Natural killer cell (primary cell): Measurements from ENCODE around the gene ZFP2. TPM values are rescaled to one million over a fixed set of nuclear protein-coding genes. Genes with fewer than 3 reads are reported as not detected.

Experiments
- ATAC-seq, 3 donors: fragments of 150-1000 bp in 2 of 3; fragments of 200-7000 bp in 1 of 3; cut with Tn5 transposase; 1 replicate in 1 of 3; 2 replicates in 2 of 3; pipeline ENCODE4 v1.10.0; 2021; ENCODE audit warnings: mild to moderate bottlenecking in 2 of 3, moderate library complexity in 2 of 3
- DNase-seq, 2 donors: peaks; one replicate each; pipeline versions ENCODE4 v3.0.0 to v3.0.0-alpha.2; 2013 to 2021; ENCODE audit warnings: mixed read lengths in 1 of 2
- H3K27ac ChIP-seq: one replicate; pipeline ENCODE4 v1.5.1; 2013; ENCODE audit warnings: mild to moderate bottlenecking, low read length
- H3K27me3 ChIP-seq: one replicate; pipeline ENCODE4 v1.6.1; 2013; ENCODE audit warnings: low read length; ENCODE audit not compliant: control insufficient read depth, insufficient read depth
- H3K36me3 ChIP-seq: one replicate; pipeline ENCODE4 v1.6.1; 2013; ENCODE audit warnings: low read length; ENCODE audit not compliant: control insufficient read depth, insufficient read depth
- H3K4me1 ChIP-seq: one replicate; pipeline ENCODE4 v1.6.1; 2013; ENCODE audit warnings: low read length; ENCODE audit not compliant: control insufficient read depth, insufficient read depth
- H3K4me3 ChIP-seq: one replicate; pipeline ENCODE4 v1.5.1; 2013; ENCODE audit warnings: low read length
- H3K9me3 ChIP-seq: one replicate; pipeline ENCODE4 v1.6.1; 2013; ENCODE audit warnings: low read length; ENCODE audit not compliant: control insufficient read depth, insufficient read depth
- H3K27ac Mint-ChIP-seq, 2 donors: one replicate each; pipeline ENCODE4 v1.8.0; 2022; ENCODE audit warnings: mild to moderate bottlenecking in 2 of 2, mixed read lengths in 2 of 2, moderate library complexity in 1 of 2
- H3K27me3 Mint-ChIP-seq, 2 donors: one replicate each; pipeline ENCODE4 v1.8.0; 2022; ENCODE audit warnings: low read depth in 2 of 2, mixed read lengths in 2 of 2
- H3K36me3 Mint-ChIP-seq: one replicate; pipeline ENCODE4 v1.8.0; 2022; ENCODE audit warnings: mixed read lengths
- H3K4me1 Mint-ChIP-seq, 2 donors: one replicate each; pipeline ENCODE4 v1.8.0; 2022; ENCODE audit warnings: mixed read lengths in 2 of 2
- H3K4me3 Mint-ChIP-seq: one replicate; pipeline ENCODE4 v1.8.0; 2022; ENCODE audit warnings: mild to moderate bottlenecking, moderate library complexity, mixed read lengths
- H3K9me3 Mint-ChIP-seq, 2 donors: one replicate each; pipeline ENCODE4 v1.8.0; 2022; ENCODE audit warnings: mixed read lengths in 2 of 2
- WGBS: methylation state at CpG from one replicate; pipeline ENCODE4 v1.1.7; 2013; ENCODE audit warnings: missing lambda C conversion rate; ENCODE audit not compliant: insufficient coverage; 5-methylcytosine and 5-hydroxymethylcytosine counted together
- intact Hi-C: fragments of 100-400 bp; cut with micrococcal nuclease; formaldehyde crosslinking; loops from one replicate; pipeline ENCODE4 v1.14.2; 2022
- total RNA-seq, 4 donors: library from RNA; stranded (reverse); fragments of 120-200 nt in 1 of 4; gene quantifications; one replicate each; pipeline versions ENCODE4 v1.2.3 to v1.2.4, GENCODE V29; 2013 to 2022
- TF ChIP-seq, protein P1 (sequence below): fragments of 200-600 bp; IDR thresholded peaks from one replicate; pipeline ENCODE4 v1.8.0; 2022; ENCODE audit warnings: antibody characterized with exemption

Gene ZFP2
- total RNA-seq, 3 donors from 2014 or later (not counting 1 experiment from before 2014, with no cell fraction given): 0.33 to 0.61 (median 0.54) TPM

DNA sequence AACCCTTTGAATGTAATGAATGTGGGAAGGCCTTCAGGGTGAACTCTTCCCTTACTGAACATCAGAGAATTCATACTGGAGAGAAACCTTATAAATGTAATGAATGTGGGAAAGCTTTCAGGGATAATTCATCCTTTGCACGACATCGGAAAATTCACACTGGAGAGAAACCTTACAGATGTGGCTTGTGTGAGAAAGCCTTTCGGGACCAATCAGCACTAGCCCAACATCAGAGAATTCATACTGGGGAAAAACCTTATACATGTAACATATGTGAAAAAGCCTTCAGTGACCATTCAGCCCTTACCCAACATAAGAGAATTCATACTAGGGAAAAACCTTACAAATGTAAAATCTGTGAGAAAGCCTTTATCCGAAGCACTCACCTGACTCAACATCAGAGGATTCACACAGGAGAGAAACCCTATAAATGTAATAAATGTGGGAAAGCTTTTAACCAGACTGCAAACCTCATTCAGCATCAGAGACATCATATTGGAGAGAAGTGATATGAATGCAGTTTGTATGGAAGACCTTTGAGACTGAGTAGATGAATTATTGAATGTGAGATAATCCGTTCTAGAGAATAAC is 69.8 kb downstream of the ZFP2 start:
- H3K36me3 ChIP-seq: no peaks in the 10 kb centered on the region
- Mint-ChIP-seq H3K27me3 (no peaks in the 10 kb centered on the region), H3K27ac (no peak overlapping the region), H3K4me1 (no peaks in the 10 kb centered on the region), H3K36me3 (peaks cover 62% of the 10 kb centered on the region), H3K9me3 (peaks cover 25 to 39% of the 10 kb centered on the region in 2 donors), H3K4me3 (no peak overlapping the region)
- H3K4me1 ChIP-seq: no peaks in the 10 kb centered on the region
- H3K27me3 ChIP-seq: no peaks in the 10 kb centered on the region
- WGBS: 100% methylated on average over 4 of the region's 5 CpGs
- peaks cover 50% of the 10 kb centered on the region for H3K9me3 ChIP-seq
- H3K27ac ChIP-seq: no peak overlapping the region
- intact Hi-C loops: no loop called here
- H3K4me3 ChIP-seq: no peak overlapping the region
- no peak for DNase-seq
- TF ChIP-seq, protein P1, sequence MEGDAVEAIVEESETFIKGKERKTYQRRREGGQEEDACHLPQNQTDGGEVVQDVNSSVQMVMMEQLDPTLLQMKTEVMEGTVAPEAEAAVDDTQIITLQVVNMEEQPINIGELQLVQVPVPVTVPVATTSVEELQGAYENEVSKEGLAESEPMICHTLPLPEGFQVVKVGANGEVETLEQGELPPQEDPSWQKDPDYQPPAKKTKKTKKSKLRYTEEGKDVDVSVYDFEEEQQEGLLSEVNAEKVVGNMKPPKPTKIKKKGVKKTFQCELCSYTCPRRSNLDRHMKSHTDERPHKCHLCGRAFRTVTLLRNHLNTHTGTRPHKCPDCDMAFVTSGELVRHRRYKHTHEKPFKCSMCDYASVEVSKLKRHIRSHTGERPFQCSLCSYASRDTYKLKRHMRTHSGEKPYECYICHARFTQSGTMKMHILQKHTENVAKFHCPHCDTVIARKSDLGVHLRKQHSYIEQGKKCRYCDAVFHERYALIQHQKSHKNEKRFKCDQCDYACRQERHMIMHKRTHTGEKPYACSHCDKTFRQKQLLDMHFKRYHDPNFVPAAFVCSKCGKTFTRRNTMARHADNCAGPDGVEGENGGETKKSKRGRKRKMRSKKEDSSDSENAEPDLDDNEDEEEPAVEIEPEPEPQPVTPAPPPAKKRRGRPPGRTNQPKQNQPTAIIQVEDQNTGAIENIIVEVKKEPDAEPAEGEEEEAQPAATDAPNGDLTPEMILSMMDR: no peak
- no peak for ATAC-seq

DNA sequence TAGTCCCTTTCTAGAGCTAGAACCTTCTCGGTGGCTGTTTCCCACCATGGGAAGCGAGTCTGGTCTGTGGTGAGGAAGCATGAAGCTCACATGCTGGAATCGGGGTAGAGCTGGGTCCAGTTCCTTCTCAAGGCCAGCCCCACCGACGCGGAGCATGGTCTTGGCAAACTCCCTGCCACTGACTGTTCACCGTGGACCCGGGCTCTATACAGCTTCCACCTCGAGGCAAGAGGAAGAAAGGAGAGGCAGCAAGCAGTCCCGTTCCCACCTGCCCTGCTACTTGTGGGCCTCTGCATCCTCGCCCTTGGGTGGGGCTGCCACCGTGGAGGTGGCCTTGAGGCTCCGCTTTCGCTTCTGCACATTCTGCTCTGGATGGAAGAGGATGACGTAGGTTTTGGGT is 85.7 kb downstream of the ZFP2 start:
- intact Hi-C loops: no loop called here
- H3K27me3 ChIP-seq: no peaks in the 10 kb centered on the region

More for the DNA sequence above, 85.7 kb downstream of the ZFP2 start:
- Mint-ChIP-seq H3K36me3 (no peaks in the 10 kb centered on the region), H3K4me1 (no peaks in the 10 kb centered on the region), H3K27me3 (no peaks in the 10 kb centered on the region), H3K9me3 (peaks cover 0 to 8% of the 10 kb centered on the region in 2 donors), H3K4me3 (no peak overlapping the region), H3K27ac (no peak overlapping the region)
- WGBS: 92% methylated on average over 15 of the region's 15 CpGs
- TF ChIP-seq, protein P1: no peak
- DNase-seq: no peak
- Histone ChIP-seq H3K27ac (no peak overlapping the region), H3K4me3 (no peak overlapping the region), H3K9me3 (peaks cover 24% of the 10 kb centered on the region), H3K36me3 (no peaks in the 10 kb centered on the region), H3K4me1 (no peaks in the 10 kb centered on the region)
- ATAC-seq: no peak

Other genes starting within 250 kb of the ZFP2 start
- gene ZNF354A, start 165.3 kb upstream of the ZFP2 start, total RNA-seq: 10 to 100 TPM in 2 of 3 donors, 1 to 10 TPM in 1; 9.2 to 15.6 (median 11.4) TPM
- 10 to 100 TPM; 10.0 to 16.0 (median 13.6) TPM for gene ZNF354B, start 36.0 kb upstream of the ZFP2 start, total RNA-seq
- not detected for gene ZNF454, start 45.3 kb downstream of the ZFP2 start, total RNA-seq
- gene GRM6, start 99.4 kb downstream of the ZFP2 start, total RNA-seq: not detected
- 1 to 10 TPM; 4.2 to 7.6 (median 5.1) TPM for gene ZNF879, start 127.9 kb downstream of the ZFP2 start, total RNA-seq
- 1 to 10 TPM; 4.0 to 7.4 (median 4.9) TPM for gene ZNF354C, start 164.5 kb downstream of the ZFP2 start, total RNA-seq